22Rv1 (cell line): ENCODE measurements around the gene SYMPK.

Experiments used
- ZFX ChIP-seq: fragments of 450-650 bp; IDR thresholded peaks from 2 replicates; pipeline ENCODE4 v1.6.1; 2017; ENCODE audit warnings: antibody characterized with exemption, borderline replicate concordance
- TF ChIP-seq, protein P1 (sequence below): fragments of 450-650 bp; IDR thresholded peaks from 2 replicates; pipeline ENCODE4 v1.5.1; 2017; ENCODE audit warnings: mild to moderate bottlenecking

DNA sequence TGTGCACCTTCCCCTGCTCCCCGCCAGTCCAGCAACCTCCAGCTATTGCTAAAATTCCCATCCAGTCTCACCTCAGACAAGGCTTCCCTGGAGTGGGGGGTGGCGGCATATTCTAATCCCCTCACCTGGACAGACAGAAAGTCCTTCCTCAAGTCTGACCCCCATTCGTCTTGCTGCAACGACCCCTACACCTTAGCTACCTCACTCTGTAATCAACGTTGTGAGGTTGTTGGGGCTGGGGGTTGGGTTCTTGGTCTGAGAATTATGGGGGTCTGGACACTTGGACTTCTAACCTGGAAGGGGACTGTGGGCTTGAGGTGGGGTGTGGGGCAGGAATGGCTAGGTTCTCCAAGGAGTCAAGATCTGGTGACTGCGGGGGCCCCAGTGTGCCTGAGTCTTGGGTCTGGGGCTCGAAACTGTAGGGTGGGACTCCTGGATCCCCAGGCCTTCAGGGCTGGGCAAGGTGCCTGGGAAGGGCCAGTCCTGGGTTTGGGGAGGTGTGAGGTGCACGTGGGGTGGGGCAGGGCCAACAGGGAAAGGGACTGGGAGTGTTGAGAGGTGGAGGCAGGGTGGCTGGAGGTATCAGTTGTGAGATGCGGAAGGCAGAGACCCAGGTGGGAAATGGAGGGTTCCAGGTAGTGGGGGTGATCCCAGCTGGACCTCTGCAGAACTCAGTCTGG is 2.5 kb upstream of the SYMPK start:
- TF ChIP-seq, protein P1, sequence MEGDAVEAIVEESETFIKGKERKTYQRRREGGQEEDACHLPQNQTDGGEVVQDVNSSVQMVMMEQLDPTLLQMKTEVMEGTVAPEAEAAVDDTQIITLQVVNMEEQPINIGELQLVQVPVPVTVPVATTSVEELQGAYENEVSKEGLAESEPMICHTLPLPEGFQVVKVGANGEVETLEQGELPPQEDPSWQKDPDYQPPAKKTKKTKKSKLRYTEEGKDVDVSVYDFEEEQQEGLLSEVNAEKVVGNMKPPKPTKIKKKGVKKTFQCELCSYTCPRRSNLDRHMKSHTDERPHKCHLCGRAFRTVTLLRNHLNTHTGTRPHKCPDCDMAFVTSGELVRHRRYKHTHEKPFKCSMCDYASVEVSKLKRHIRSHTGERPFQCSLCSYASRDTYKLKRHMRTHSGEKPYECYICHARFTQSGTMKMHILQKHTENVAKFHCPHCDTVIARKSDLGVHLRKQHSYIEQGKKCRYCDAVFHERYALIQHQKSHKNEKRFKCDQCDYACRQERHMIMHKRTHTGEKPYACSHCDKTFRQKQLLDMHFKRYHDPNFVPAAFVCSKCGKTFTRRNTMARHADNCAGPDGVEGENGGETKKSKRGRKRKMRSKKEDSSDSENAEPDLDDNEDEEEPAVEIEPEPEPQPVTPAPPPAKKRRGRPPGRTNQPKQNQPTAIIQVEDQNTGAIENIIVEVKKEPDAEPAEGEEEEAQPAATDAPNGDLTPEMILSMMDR = no peak
- no peak for TF ChIP-seq ZFX
